Measurements from ENCODE around the gene ARHGDIB.

ARHGDIB gene

GRCh38 chr12:14956905-14957304 lies 4.5 kb downstream of the ARHGDIB start:
- no peak for DNase-seq (ENCODE audit: low read depth in 3 of 3, low spot score in 1 of 3)

DNA sequence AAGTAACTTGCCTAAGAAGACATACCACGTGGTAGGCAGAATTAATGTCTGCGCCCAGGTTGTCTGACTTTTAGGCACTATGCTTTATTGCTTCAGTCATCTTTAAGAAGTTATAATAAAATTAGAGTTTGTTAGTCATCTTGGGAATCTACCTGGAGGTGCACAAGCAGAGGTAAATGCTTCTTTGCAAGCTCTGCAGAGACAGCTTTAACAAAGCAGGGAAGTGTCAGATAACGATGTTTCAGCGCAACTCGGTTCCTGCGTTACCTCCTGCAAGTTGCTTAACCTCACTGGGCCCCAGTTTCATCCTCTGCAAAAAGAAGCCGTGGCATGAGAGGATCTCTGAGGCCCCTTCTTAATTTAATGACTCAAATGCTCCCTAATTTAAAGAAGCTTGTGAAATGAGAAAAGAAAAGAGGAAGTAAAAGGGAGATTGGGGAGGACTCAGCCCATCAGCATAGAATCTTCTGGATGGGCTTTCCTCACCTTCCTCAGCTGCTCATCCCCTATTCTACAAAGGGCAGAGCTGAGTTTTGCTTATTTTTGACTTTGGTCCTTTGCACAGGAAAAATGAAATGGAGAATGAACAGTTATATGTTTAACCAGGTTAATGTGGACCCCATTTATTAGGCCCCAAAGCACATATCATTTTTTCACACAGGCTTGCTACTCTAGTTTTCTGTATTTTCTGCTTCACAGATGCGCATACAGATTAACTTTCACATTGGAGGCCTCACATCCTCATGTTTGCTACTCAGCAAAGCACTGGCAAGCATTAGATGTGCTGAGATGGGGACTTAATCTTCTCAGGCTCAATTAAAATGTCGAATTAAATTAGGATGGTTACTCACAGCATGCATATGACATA lies 5.1 kb downstream of the ARHGDIB start:
- no peak for DNase-seq (ENCODE audit: low read depth in 3 of 3, low spot score in 1 of 3)

DNA sequence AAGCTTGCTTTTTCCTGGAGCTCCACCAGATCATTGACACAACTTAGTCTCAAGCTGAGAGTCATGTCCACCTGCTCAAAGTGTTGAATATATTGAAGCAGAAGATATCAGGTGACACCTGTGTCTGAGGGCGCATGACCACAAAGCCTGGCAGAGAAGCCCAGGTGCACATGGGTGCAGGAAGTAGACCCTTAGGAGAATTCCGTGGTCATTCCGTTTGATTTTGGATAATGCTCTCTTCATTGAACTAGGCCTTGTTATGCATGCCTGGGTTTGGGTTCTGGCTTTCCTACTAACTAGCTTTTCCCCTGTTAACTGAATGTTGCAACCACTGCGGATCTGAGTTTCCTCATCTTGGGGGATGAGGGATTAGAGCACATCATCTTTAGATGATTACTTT lies 7.1 kb downstream of the ARHGDIB start:
- no peak for DNase-seq (ENCODE audit: low read depth in 3 of 3, low spot score in 1 of 3)

GRCh38 chr12:14953752-14954151 lies 7.6 kb downstream of the ARHGDIB start:
- DNase-seq (ENCODE audit: low read depth in 3 of 3, low spot score in 1 of 3) = no peak

DNA sequence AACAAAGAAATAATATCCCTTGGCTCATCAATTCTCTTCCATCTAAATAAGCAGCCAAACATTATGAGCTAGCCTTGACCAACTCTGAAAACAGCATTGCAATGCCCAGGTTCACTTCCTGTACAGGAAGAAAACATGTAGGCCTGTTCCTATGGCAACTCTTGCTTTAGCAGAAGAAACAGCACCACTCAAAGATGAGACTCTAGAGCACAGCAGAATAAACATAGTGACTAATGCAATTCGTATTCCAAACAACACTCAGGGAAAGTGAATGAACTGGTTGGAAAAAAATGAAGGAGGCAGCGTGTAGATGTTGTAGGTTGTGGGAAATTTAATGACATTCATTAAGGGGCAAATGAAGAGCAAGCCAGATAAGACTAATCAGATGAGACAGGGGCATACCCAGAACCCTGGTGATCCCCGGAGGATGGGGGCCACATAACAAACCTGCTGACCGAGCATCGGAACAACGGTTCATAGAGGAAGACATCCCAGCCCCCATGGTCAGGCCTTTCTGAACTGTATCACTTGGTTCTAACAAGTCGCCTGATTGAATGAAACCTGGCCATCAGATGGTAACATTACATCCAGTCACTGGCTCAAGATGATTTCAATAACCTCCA lies 9.0 kb downstream of the ARHGDIB start:
- no peak for DNase-seq (ENCODE audit: low read depth in 3 of 3, low spot score in 1 of 3)

DNA sequence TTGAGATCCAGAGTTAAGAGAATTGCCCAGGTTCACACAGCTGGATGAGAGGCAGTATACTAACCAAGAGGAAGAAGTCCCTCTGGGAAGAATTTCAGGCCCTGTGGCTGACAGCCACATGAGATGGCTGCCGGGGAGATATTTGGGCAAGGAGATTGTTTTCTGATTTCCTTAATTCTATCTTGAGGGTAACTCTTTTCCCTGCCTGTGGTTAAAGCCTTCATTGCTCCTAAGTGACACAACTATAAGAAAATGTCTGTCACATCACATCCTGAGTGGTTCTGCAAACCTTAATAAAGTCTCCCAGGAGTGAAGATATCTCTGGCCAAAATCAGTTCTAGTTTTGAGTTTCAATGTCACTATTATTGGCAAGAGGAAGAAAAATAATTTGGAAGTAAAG lies 9.6 kb downstream of the ARHGDIB start:
- no peak for DNase-seq (ENCODE audit: low read depth in 3 of 3, low spot score in 1 of 3)

DNA sequence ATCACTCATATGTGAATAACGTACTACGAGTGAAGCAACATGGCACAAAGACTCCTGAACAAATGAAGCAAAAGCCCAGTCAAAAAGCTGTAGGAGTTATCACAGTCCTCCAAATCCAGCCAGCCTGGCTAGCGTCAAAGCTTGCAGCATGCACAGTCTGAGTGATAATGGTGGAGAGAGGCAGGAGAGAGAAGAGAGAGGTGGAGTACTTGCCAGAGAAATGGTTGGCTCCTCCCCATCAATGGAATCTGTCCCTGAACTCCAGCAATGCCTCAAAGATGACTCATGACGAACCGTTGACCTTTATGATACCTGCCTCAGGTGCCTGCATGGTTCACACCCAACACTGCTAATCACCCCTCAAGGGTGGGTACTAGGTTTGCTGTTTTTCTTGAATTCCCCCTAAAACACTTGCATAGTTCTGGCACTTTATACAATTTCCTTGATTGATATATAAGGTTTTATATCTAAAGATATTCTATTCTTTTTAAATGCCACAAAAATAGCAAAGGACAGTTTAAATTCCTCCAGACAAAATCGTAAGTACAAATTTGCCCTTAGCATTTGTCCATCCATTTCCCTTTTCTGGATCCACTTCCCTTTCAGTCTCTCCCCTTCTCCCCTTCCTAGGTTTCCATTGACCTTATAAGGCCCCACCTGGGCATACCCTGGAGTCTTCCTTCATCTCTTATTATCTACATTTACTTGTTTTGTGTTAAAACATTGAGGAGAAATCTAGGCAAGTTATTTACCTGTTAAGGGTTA lies 10.2 kb downstream of the ARHGDIB start:
- DNase-seq (ENCODE audit: low read depth in 3 of 3, low spot score in 1 of 3) = no peak

DNA sequence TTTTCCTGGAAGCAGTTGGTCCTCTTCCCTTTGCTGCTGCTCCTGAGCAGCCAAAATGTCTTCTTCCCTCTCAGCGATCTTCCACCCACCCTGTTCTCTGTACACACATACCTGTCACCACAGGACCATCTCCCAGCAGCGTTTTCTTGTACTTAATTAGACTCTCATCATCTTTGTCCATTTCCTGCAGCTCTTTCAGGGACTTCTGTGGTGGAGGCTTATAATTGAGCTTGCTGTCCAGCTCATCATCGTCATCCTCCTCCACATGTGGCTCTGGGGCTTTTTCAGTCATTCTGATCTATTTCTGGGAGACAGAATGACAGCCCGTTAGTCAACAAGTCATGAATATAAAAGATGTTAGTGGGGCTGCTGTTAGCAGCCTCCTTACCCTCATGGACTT lies 11.0 kb downstream of the ARHGDIB start:
- DNase-seq (ENCODE audit: low read depth in 3 of 3, low spot score in 1 of 3) = no peak

DNA sequence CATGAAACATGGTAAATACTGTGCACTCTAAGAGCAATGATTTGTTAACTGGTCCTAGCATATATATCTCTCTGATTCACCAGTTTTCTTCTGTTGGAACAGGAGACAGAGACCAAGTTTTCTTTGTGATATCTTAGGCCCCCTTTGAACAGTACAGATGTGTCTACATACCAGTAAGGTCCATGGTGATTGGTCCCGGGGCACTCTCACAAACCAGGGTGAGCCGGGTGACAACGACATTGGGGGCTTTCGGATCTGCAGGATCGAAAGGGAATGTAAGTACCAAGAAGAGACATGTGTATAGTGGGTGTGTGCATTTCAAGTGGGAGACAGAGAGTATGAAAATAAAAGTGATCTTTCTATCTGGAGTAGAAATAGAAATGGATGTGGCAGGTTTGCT lies 11.8 kb downstream of the ARHGDIB start:
- DNase-seq (ENCODE audit: low read depth in 3 of 3, low spot score in 1 of 3) = no peak

- DNase-seq (ENCODE audit: low read depth in 3 of 3, low spot score in 1 of 3) = peak in 1 of 3 donors; percentile 33
Measured at GRCh38 chr12:14948672-14949071, 12.7 kb downstream of the ARHGDIB start.

DNA sequence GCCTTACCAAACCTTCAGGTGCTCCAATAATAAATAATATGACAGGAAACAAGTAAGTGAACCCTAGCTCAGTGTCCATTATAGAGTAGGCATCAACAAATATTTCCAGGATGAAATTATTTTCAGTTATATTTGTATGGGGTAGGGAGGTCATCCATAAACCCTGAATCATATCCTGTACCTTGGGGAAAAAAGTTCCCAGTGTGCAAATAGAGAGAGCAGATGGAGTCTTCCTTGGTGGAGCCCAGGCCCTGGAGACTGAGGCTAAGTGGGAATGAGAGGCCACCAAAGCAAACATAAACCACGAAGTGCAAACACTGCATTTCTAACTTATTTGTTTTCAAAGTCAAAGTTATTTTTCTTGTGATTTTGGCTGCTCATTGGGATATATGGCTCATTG lies 14.5 kb downstream of the ARHGDIB start:
- DNase-seq (ENCODE audit: low read depth in 3 of 3, low spot score in 1 of 3) = no peak

DNA sequence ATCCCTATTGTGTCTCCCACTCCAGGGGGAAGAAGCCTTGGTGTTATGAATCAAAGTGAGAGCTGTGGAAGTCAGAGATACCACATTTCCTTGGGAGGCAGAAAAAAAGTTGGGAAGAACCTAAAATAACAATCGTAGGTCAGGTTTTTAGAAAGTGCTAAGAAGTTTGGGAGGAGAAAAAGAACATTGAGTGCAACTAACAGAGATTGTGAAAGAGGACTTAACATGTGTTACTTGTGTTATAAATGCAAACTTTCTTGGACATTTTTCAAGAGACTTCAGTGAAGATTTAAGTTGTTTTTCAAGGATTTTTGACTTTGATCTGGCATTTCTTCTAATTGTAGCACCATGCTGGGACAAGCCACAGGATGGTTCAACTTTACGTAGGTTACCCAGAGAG lies 15.2 kb downstream of the ARHGDIB start:
- DNase-seq (ENCODE audit: low read depth in 3 of 3, low spot score in 1 of 3) = no peak

GRCh38 chr12:14942196-14942931 lies 19.0 kb downstream of the ARHGDIB start:
- DNase-seq (ENCODE audit: low read depth in 3 of 3, low spot score in 1 of 3) = no peak

- DNase-seq (ENCODE audit: low read depth in 3 of 3, low spot score in 1 of 3) = no peak
Measured at GRCh38 chr12:14941369-14941768, 20.0 kb downstream of the ARHGDIB start.

GRCh38 chr12:14938301-14938700 lies 23.1 kb downstream of the ARHGDIB start, which contains the start of gene ERP27:
ERP27 (minus strand) TSS chr12:14938537; CDS start chr12:14938508, 29 bp downstream.
- DNase-seq (ENCODE audit: low read depth in 3 of 3, low spot score in 1 of 3) = no peak

DNA sequence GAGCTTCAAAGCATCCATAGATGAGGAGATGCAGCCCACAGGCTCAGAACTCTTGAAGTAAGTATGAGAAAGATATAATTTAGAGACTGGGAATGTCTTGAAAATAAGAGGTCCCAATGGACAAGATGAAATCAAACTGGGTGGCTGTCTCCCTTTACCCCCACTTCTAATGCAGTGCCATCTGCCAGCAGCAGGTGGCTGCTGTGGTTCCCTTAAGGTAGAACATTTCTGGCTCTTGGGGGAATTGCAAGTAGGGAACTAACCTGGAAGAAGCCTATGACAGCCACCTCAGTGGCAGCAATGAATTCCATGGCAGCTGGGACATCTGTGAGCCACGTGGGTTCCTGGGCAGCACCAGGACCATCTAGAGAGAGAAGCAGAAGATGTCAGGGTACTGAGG lies 23.7 kb downstream of the ARHGDIB start:
- no peak for DNase-seq (ENCODE audit: low read depth in 3 of 3, low spot score in 1 of 3)

DNA sequence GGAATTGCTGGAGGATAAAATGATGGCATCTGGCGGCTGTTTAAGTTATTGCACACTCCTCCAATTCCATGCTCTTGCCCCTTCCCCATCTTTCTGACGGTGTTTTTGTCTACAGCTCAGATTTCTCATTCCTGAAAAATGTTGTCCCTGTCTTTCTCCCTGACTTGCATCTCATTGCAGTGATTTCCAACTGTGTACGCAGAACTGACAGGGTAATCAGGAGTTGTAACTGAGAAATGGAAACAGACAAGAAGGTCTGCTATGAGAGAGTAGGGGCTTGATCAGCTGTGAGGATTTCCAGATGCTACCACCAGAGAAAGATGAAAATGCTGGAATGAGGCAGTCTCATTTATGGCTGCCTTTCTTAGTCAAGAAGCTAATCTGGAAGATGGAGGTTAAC lies 24.4 kb downstream of the ARHGDIB start:
- DNase-seq (ENCODE audit: low read depth in 3 of 3, low spot score in 1 of 3) = no peak

DNA sequence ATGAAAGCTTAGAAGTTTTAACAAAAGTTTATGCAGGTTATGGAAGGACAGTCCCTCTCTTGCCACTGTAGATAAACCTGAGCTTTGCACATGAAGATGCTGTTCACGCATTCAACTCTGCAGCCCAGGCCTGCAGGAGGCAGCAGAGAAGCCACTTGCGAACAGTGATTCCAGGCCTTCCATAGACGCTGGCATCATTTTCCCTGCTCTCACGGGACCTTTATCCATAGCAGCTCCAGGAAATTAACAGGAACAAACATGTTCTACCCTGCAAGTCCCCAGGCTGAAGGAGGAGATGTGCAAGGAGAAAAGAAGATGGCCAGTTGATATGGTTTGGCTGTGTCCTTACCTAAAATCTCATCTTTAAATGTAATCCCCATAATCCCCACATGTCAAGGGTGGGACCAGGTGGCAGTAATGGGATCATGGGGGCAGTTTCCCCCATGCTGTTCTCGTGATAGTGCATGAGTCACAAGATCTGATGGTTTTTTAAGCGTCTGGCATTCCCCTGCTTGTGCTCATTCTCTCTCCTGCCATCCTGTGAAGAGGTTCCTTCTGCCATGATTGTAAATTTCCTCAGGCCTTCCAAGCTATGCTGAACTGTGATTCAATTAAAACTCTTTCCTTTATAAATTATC lies 25.1 kb downstream of the ARHGDIB start:
- DNase-seq (ENCODE audit: low read depth in 3 of 3, low spot score in 1 of 3) = no peak

DNA sequence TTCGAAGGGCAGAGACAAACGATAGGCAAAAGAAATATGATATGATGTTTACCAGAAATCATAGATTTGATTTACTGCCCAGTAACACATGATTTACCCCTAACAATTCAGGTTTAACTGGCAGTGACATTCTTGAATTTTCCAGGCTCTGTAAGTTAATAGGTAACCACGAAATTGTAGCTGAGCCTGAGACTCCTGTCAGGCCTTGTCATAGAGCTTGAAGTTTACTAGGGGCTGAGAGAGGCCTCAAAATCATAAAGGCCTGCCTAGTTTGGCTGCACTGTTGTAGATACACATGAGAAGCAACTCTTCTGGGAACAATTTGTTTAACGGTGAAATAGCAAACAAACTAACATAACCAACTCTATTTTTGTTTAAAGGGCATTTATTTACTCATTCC lies 26.4 kb downstream of the ARHGDIB start:
- DNase-seq (ENCODE audit: low read depth in 3 of 3, low spot score in 1 of 3) = no peak

GRCh38 chr12:14934511-14934910 lies 26.9 kb downstream of the ARHGDIB start:
- no peak for DNase-seq (ENCODE audit: low read depth in 3 of 3, low spot score in 1 of 3)
